Measurements from ENCODE around the gene SLC22A6. TPM values are rescaled to one million over a fixed set of nuclear protein-coding genes. Genes with fewer than 3 reads are reported as not detected.

SLC22A6 gene
- total RNA-seq, 1 donor from 2014 or later: not detected

DNA sequence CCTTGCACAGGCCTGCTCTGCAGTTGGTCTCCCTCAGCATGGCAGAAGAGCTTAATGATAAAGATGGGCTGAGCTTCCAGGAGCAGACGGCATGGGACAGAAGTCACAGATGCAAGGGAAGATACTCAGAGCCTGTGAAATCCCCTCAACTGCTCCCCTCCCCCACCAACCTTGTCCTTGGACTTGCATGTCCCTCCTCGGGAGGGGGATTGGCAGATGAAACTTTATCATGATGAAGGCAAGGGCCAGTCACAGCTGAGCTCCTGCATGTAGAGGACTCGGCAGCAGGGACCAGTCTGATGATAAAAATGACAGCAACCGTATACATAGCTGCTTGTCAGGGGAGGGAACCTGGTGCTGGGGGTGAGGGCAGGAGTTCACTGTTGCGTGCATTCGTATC lies 37.7 kb upstream of the SLC22A6 start:
- H3K4me1 ChIP-seq: peaks cover 7% of the 10 kb centered on the region
- no peaks in the 10 kb centered on the region for H3K36me3 ChIP-seq
- H3K4me3 ChIP-seq: no peak overlapping the region
- TF ChIP-seq POLR2AphosphoS5 (IDR thresholded peaks at IDR 0.05; ENCODE audit: insufficient read depth in 1 of 2, low read depth in 1 of 2): no peak
- TF ChIP-seq, protein P1, sequence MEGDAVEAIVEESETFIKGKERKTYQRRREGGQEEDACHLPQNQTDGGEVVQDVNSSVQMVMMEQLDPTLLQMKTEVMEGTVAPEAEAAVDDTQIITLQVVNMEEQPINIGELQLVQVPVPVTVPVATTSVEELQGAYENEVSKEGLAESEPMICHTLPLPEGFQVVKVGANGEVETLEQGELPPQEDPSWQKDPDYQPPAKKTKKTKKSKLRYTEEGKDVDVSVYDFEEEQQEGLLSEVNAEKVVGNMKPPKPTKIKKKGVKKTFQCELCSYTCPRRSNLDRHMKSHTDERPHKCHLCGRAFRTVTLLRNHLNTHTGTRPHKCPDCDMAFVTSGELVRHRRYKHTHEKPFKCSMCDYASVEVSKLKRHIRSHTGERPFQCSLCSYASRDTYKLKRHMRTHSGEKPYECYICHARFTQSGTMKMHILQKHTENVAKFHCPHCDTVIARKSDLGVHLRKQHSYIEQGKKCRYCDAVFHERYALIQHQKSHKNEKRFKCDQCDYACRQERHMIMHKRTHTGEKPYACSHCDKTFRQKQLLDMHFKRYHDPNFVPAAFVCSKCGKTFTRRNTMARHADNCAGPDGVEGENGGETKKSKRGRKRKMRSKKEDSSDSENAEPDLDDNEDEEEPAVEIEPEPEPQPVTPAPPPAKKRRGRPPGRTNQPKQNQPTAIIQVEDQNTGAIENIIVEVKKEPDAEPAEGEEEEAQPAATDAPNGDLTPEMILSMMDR (IDR thresholded peaks at IDR 0.05): no peak
- TF ChIP-seq POLR2A (IDR thresholded peaks at IDR 0.05): no peak
- H3K27me3 ChIP-seq: no peaks in the 10 kb centered on the region
- intact Hi-C loops (cut with DNase I): no loop called here
- H3K27ac ChIP-seq: no peak overlapping the region
- peak in 1 of 2 donors; percentile 91 for DNase-seq (ENCODE audit: extremely low spot score in 2 of 2)
- no peaks in the 10 kb centered on the region for H3K9me3 ChIP-seq

DNA sequence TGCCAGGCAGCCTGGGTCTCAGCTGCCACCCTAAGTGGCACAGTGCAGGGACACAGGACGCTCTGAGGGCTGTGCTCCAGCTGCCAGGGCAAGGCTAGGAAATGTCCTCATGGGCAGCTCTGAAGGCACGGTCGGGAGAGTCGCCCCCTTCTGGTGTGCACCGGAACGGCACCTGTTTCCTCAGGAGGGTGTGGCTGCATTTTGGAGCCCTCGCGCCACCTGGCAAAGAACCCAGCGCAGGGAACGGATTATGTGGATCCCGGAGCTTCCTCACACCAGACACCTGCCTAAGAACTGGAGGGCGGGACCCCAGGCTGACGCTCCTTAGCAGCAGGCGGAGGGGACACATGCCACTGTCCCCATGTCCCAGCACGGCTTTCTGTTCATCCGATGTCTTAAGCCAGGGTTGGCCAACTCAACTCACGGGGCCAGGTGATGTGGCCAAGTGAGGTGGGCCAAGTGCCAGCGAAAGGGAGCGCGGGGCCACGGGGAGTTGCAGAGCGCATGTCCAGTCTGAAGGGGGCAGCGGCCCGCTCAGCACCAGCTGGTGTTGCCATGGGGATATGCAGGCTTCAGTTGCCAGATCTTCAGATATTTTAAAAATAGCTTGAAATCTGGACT lies 36.0 kb upstream of the SLC22A6 start:
- DNase-seq (ENCODE audit: extremely low spot score in 2 of 2): peak; percentile 67 to 79
- no peak for TF ChIP-seq POLR2AphosphoS5 (IDR thresholded peaks at IDR 0.05; ENCODE audit: insufficient read depth in 1 of 2, low read depth in 1 of 2)
- TF ChIP-seq, protein P1 (IDR thresholded peaks at IDR 0.05): no peak
- TF ChIP-seq POLR2A (IDR thresholded peaks at IDR 0.05): no peak
- no peaks in the 10 kb centered on the region for H3K36me3 ChIP-seq
- intact Hi-C loops (cut with DNase I): no loop called here
- H3K9me3 ChIP-seq: no peaks in the 10 kb centered on the region
- H3K27me3 ChIP-seq: no peaks in the 10 kb centered on the region
- H3K27ac ChIP-seq: no peak overlapping the region
- H3K4me1 ChIP-seq: peaks cover 7% of the 10 kb centered on the region
- no peak overlapping the region for H3K4me3 ChIP-seq

DNA sequence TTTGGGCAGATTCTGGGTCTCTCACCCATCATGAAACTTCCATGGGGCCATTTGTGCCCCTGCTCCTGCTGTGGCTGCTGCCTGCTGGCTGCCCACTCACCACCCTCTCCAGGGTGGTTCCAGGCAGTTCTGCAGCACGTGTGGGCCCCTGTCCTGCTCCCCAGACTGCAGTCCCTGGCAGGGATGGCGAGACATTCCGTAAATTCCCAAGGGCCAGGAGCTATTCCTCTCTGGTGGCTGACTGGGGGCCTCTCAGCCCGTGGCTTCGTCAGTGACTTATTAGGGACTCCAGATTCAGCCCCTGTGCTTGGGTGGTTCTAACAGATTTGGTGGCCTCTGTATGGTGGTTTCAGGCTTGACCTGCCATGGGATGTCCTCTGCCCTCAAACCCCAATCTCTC lies 34.7 kb upstream of the SLC22A6 start:
- no peak for DNase-seq (ENCODE audit: extremely low spot score in 2 of 2)
- H3K9me3 ChIP-seq: no peaks in the 10 kb centered on the region
- H3K4me3 ChIP-seq: no peak overlapping the region
- H3K36me3 ChIP-seq: no peaks in the 10 kb centered on the region
- no peaks in the 10 kb centered on the region for H3K27me3 ChIP-seq
- no peak overlapping the region for H3K27ac ChIP-seq
- H3K4me1 ChIP-seq: peaks cover 7% of the 10 kb centered on the region
- intact Hi-C loops (cut with DNase I): no loop called here
- TF ChIP-seq POLR2A (IDR thresholded peaks at IDR 0.05) (no peak), POLR2AphosphoS5 (IDR thresholded peaks at IDR 0.05; ENCODE audit: insufficient read depth in 1 of 2, low read depth in 1 of 2) (no peak)
- TF ChIP-seq, protein P1 (IDR thresholded peaks at IDR 0.05): no peak

DNA sequence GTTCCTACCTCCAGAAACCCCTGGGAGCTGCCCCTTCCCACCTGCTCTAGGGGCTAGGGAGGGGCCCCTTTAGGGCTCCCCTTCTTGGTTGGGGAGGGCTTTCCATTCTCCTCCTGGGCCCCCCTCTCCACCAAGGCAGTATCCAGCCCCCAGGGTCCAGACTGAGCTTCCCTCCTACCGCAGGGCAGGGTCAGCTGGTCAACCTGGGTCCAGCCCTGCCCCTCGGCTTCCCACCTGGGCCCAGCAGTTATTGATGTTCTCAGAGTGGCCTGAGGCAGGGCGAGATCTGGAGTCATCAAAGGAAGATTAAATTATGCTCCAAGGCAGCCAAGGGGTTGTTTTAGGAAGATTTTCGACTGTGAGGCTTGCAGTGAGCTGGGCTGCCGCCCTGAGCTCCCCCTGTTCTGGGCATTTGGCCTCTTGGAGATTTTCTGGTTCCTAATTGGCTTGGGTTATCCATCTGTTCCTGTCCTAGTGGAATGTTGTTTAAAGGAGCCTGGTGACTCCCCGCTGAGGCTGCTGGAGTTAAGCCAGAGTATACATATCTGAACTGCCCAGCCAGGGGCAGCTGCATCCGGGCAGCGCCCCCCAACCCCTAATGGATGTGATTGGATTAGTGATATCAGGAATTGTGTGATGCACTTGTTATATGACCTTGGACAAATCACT lies 32.7 kb upstream of the SLC22A6 start:
- no peaks in the 10 kb centered on the region for H3K27me3 ChIP-seq
- intact Hi-C loops (cut with DNase I): no loop called here
- DNase-seq (ENCODE audit: extremely low spot score in 2 of 2): no peak
- no peak overlapping the region for H3K27ac ChIP-seq
- no peaks in the 10 kb centered on the region for H3K9me3 ChIP-seq
- TF ChIP-seq, protein P1 (IDR thresholded peaks at IDR 0.05): no peak
- TF ChIP-seq POLR2AphosphoS5 (IDR thresholded peaks at IDR 0.05; ENCODE audit: insufficient read depth in 1 of 2, low read depth in 1 of 2): no peak
- TF ChIP-seq POLR2A (IDR thresholded peaks at IDR 0.05): no peak
- H3K36me3 ChIP-seq: no peaks in the 10 kb centered on the region
- no peak overlapping the region for H3K4me3 ChIP-seq
- no peaks in the 10 kb centered on the region for H3K4me1 ChIP-seq
